ENCODE measurements around the gene GSG1L2.

Gene GSG1L2

GRCh38 chr17:9811086-9811485 is 10.8 kb downstream of the GSG1L2 start:
- TF ChIP-seq, protein P1, sequence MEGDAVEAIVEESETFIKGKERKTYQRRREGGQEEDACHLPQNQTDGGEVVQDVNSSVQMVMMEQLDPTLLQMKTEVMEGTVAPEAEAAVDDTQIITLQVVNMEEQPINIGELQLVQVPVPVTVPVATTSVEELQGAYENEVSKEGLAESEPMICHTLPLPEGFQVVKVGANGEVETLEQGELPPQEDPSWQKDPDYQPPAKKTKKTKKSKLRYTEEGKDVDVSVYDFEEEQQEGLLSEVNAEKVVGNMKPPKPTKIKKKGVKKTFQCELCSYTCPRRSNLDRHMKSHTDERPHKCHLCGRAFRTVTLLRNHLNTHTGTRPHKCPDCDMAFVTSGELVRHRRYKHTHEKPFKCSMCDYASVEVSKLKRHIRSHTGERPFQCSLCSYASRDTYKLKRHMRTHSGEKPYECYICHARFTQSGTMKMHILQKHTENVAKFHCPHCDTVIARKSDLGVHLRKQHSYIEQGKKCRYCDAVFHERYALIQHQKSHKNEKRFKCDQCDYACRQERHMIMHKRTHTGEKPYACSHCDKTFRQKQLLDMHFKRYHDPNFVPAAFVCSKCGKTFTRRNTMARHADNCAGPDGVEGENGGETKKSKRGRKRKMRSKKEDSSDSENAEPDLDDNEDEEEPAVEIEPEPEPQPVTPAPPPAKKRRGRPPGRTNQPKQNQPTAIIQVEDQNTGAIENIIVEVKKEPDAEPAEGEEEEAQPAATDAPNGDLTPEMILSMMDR (IDR thresholded peaks at IDR 0.05), result no peak

DNA sequence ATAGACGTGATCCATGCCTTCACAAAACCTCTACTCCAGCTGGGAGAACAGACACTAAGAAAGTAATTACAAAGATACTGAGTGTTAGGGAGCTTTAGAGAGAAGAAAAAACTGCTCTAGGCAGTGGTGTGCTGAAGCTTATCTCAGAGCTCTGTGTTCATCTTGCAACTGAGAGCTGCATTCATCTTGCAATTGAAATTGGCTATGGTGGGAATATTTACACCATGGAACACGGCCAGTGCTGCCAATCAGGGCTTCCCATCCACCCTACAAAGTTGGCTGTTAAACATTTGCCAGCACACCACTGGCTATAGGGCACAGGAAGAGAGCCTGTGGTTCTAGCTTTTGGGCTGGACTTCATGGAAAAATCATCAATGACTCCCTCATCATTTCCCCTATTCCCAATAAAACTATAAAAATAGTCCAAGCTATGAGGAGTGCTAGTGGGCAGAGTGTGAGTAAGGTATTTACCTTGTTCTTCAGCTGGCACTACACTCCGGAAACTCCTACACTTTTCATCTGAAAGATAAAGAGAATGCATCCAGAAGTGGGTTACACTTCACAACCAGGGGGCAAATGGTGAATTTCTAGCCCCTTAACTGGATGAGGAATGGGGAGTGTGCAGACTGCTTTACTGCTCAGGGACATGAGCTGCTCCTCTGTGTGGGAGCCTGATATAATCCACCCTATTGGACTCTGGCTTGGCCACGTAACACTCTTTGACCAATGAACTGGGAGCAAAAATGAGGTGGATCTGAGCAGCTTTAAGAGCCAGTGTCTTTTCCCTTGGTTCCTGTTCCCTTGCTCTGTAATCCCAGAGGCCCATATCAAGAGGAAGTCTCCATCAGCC is 11.6 kb downstream of the GSG1L2 start:
- TF ChIP-seq, protein P1 (IDR thresholded peaks at IDR 0.05), result no peak

GRCh38 chr17:9809409-9809808 is 12.5 kb downstream of the GSG1L2 start:
- TF ChIP-seq, protein P1 (IDR thresholded peaks at IDR 0.05), result no peak

DNA sequence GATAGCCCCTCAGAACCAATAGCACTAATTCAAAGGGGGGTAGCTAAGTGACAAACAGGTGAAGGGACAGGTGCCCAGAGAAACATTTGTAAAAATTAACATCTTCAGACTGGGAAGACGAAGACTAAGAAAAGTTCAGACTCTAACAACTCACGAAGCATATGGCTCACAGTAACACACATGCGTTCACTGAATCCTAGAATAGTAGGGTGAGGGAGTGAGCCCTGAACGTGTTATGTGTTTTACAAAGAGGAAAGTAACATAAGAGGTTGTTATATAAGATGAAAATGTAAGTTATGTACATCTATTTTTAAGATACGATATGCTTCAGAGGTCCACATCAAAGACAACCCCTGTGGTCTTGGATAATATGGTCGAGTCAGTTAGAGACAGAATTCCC is 15.2 kb downstream of the GSG1L2 start:
- TF ChIP-seq, protein P1 (IDR thresholded peaks at IDR 0.05), result no peak

GRCh38 chr17:9805769-9806168 is 16.1 kb downstream of the GSG1L2 start:
- TF ChIP-seq, protein P1 (IDR thresholded peaks at IDR 0.05), result no peak

GRCh38 chr17:9802697-9803096 is 19.2 kb downstream of the GSG1L2 start:
- TF ChIP-seq, protein P1 (IDR thresholded peaks at IDR 0.05), result no peak

DNA sequence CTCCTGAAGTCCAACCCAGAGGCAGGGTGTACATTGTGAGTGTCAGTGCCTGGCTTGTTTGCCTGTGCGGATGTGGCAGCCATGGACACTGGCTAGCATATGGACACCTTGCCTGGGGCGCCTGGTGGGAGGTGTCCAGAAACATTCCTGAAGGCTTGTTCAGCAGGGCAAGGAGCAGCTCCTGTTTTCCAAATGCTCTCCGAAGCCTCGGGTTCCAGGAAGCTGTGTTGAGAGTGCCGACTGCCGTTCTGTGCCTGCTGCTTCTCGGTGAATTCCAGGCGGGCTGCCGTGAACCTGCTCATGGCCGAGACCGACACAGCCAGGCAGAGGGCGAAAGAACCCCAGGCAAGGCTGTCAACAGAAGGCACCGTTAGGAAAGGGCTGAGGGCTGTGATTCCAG is 19.6 kb downstream of the GSG1L2 start:
- TF ChIP-seq, protein P1 (IDR thresholded peaks at IDR 0.05), result no peak

Data from LNCAP (cell line).